Adipocyte (in vitro differentiated cells): ENCODE measurements around the gene WDR90.
"Not testable (repeated sequence)": the region's sequence is repeated elsewhere in the genome, so short reads cannot be mapped to it uniquely, and the experiment has no call there.

ENCODE experiments used
- DNase-seq: peaks from one replicate; pipeline ENCODE4 v3.0.0-alpha.2; 2015; ENCODE audit warnings: low read depth
- H3K27me3 ChIP-seq: replicated peaks from 2 replicates; pipeline ENCODE4 v1.7.0; 2013; ENCODE audit warnings: mild to moderate bottlenecking, low read length, moderate library complexity; ENCODE audit not compliant: control insufficient read depth, insufficient read depth
- H3K36me3 ChIP-seq: 2 replicates; pipeline ENCODE4 v1.7.0; 2013; ENCODE audit warnings: low read length, mild to moderate bottlenecking, moderate library complexity; ENCODE audit not compliant: control insufficient read depth, insufficient read depth, severe bottlenecking
- H3K4me1 ChIP-seq: 2 replicates; pipeline ENCODE4 v1.7.0; 2013; ENCODE audit warnings: mild to moderate bottlenecking, low read length, moderate library complexity; ENCODE audit not compliant: control insufficient read depth, insufficient read depth
- H3K4me3 ChIP-seq: 2 replicates; pipeline ENCODE4 v1.7.0; 2013; ENCODE audit warnings: mild to moderate bottlenecking, low read length, moderate library complexity
- H3K9ac ChIP-seq: 2 replicates; pipeline ENCODE4 v1.7.0; 2013; ENCODE audit warnings: mild to moderate bottlenecking, low read length, moderate library complexity
- H3K9me3 ChIP-seq: 2 replicates; pipeline ENCODE4 v1.7.0; 2013; ENCODE audit warnings: mild to moderate bottlenecking, low read length, moderate library complexity; ENCODE audit not compliant: control insufficient read depth

The WDR90 gene

DNA sequence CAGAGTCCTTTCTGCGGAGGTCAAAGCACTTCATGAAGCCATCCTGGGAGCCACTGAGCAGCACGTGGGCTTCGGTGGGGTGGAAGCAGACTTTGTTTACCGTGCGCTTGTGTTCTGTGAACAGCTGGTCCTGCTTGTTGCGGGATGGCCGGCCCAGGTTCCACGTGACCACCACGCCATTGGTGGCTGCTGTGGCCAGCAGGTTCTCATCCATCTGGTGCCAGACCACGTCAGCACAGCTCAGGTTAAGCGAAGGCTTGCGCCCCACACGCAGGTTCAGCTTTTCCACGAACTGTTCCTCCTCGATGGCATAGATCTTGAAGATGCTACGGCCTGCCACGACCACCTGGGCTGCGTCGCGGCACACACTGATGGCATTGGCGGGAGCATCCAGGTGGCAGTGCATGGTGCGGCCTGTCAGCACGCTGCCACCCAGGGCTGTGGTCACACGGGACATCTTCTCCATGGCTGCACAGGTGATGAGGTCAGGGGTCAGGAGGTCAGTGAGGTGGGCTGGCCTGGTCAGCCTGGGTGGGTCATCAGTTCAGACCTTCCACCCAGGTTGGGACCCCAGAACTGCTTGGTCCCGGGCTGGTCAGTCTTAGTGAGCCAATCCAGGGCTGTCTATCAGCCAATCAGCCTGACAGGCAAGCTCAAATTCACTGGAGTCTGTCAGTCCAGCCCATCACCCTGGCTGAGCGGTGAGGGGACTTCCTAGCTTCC lies 40.2 kb downstream of the WDR90 start:
- Histone ChIP-seq H3K9me3 (no peaks in the 10 kb centered on the region), H3K4me3 (peak overlapping the region; percentile 96), H3K9ac (peak overlapping the region; percentile 97), H3K27me3 (peaks cover 7% of the 10 kb centered on the region), H3K36me3 (peaks cover 5% of the 10 kb centered on the region), H3K4me1 (peaks cover 14% of the 10 kb centered on the region)
- DNase-seq: no peak

GRCh38 chr16:691242-691641 lies 42.1 kb downstream of the WDR90 start:
- not testable (repeated sequence) for H3K9ac ChIP-seq, H3K9me3 ChIP-seq, DNase-seq, H3K36me3 ChIP-seq, H3K4me3 ChIP-seq
- peaks cover 14% of the 10 kb centered on the region for H3K4me1 ChIP-seq
- peaks cover 14% of the 10 kb centered on the region for H3K27me3 ChIP-seq

DNA sequence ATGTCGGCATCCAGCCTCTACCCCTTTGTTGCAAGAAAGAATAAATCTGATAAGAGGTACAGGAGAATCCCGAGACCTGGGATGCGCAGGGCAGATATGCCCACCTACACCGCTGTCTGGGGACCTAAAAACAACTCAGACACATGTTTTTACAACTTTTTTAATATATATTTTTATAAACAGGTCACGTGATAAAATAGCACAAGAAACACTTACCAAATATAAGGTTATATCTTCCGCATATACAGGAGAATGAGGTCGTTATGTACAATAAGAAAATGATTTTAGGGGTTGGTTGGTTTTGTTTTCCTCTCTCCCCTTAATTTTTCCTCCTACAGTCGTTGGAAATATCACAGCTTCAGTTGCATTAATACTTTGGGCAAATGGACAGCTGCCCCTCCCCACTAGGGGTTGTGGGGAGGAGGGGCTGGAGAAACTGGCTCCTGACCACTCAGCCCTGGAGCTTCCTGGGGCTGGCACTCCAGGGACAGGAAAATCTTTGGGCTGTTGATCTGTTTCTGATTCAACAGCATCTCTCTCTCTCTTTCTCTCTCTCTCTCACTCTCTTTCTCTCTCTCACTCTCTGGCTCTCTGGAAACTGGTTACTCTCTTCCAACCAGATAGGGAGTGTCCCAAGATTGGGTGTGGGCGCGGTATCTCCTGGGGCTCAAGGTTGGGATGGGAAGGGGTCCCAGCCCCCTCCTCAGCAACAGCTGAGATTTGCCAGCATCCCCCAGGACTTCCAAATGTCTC lies 43.4 kb downstream of the WDR90 start:
- peaks cover 14% of the 10 kb centered on the region for H3K27me3 ChIP-seq
- H3K4me3 ChIP-seq: no peak overlapping the region
- H3K36me3 ChIP-seq: no peaks in the 10 kb centered on the region
- no peaks in the 10 kb centered on the region for H3K9me3 ChIP-seq
- no peak overlapping the region for H3K9ac ChIP-seq
- DNase-seq: no peak
- peaks cover 14% of the 10 kb centered on the region for H3K4me1 ChIP-seq

DNA sequence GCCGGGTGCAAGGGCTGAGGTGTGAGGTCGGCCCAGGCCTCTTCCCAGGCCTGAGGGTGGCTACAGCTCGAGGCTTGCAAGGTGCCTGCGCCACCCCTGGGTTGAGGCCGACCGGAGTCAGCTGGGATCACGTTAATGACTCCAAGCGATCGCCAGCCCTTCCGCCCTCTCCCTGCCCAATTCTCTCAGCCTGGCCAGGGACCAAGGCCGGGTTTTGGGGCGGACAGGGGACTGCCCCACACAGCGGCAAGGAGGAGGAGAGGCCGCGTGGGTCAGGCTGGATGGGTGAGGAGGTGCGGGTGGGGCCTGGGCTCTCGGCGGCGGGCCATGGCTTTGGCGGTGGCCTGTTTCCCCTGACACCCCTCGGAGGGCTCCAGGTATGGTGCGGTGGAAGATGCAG lies 44.2 kb downstream of the WDR90 start:
- Histone ChIP-seq H3K9me3 (no peaks in the 10 kb centered on the region), H3K4me3 (no peak overlapping the region), H3K27me3 (peaks cover 14% of the 10 kb centered on the region)

GRCh38 chr16:693766-694165 lies 44.6 kb downstream of the WDR90 start:
- no peak overlapping the region for H3K9ac ChIP-seq
- no peaks in the 10 kb centered on the region for H3K9me3 ChIP-seq
- H3K27me3 ChIP-seq: peaks cover 14% of the 10 kb centered on the region
- H3K4me1 ChIP-seq: peaks cover 10% of the 10 kb centered on the region
- H3K4me3 ChIP-seq: no peak overlapping the region
- no peaks in the 10 kb centered on the region for H3K36me3 ChIP-seq
- DNase-seq: no peak

More for the DNA sequence above, 44.2 kb downstream of the WDR90 start:
- Histone ChIP-seq H3K9ac (no peak overlapping the region), H3K4me1 (peaks cover 14% of the 10 kb centered on the region), H3K36me3 (no peaks in the 10 kb centered on the region)
- no peak for DNase-seq

DNA sequence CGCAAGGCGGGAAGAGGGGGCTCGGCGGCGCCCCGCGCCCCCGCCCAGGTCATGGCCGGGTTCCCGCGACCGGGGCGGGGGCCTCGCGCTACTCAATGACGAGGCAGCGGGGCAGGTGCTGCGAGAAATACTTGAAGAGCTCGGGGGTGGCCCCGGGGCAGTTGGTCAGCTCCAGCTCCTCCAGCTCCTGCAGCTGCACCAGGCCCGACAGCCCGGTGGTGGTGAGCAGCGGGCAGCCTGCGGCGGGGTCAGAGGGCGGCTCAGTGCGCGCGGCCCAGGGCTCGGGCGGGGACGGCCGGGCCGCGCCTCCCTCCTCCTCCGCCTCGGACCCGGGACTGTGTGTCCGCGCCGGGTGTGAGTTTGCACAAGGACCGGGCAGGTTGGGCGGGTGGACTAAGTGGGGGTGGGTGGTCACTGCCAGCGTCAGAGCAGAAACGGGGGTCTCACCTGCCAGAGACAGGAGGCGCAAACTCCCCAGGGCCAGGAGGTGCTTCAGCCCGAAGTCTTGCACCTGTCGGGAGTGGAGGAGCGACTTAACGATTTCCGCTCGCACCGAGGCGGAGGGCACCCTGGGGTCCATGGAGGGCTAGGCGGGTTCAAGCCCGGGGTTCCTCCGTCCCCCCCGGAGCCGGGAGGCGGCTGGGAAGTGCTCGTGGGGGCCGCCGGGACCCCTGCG lies 45.2 kb downstream of the WDR90 start:
- Histone ChIP-seq H3K4me3 (no peak overlapping the region), H3K27me3 (peaks cover 16% of the 10 kb centered on the region), H3K9ac (no peak overlapping the region), H3K36me3 (no peaks in the 10 kb centered on the region), H3K4me1 (peaks cover 5% of the 10 kb centered on the region), H3K9me3 (no peaks in the 10 kb centered on the region)
- no peak for DNase-seq

- Histone ChIP-seq H3K4me3 (no peak overlapping the region), H3K9me3 (no peaks in the 10 kb centered on the region), H3K4me1 (no peaks in the 10 kb centered on the region), H3K9ac (no peak overlapping the region), H3K36me3 (no peaks in the 10 kb centered on the region), H3K27me3 (peaks cover 16% of the 10 kb centered on the region)
- no peak for DNase-seq
Observed at GRCh38 chr16:694863-695354, 45.7 kb downstream of the WDR90 start.

DNA sequence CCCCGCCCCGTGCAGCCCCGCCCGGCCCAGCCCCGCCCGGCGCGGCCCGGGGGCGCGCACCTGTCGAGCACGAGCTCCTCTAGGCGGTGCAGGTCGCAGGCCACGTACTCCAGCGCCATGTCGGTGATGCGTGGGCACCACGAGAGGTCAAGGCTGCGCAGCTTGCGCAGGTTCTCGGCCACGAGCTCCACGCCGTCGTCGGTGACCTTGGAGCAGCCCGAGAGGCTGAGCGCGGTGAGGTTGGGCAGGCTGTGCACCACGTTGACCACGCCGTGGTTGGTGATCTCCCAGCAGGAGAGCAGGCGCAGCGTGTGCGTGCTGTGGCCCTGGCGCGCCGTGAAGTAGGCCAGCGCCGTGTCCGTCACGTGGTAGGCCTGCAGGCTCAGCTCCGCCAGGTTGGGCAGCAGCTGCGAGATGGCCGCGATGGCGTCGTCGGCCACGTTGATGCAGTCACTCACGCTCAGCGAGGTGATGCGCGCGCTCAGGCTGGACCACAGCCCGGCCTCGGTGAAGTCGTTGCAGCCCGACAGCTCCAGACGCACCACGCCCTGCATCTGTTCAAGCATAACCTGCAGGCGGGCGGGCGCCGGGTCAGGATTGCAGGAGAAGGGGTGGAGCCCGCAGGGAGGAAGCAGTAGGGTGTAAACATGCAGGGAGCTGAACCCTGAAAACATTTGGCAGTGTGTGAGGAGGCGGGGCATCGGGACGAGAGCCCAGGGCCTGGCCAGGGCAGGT lies 46.4 kb downstream of the WDR90 start:
- H3K4me1 ChIP-seq: no peaks in the 10 kb centered on the region
- H3K27me3 ChIP-seq: peaks cover 22% of the 10 kb centered on the region
- H3K9ac ChIP-seq: no peak overlapping the region
- H3K36me3 ChIP-seq: no peaks in the 10 kb centered on the region
- no peak for DNase-seq
- no peak overlapping the region for H3K4me3 ChIP-seq
- H3K9me3 ChIP-seq: no peaks in the 10 kb centered on the region

GRCh38 chr16:698911-699671 lies 49.9 kb downstream of the WDR90 start:
- Histone ChIP-seq H3K4me1 (no peaks in the 10 kb centered on the region), H3K9ac (no peak overlapping the region), H3K4me3 (no peak overlapping the region), H3K27me3 (peaks cover 47% of the 10 kb centered on the region), H3K9me3 (no peaks in the 10 kb centered on the region), H3K36me3 (no peaks in the 10 kb centered on the region)
- DNase-seq: no peak

GRCh38 chr16:700684-701584 lies 51.8 kb downstream of the WDR90 start:
- Histone ChIP-seq H3K27me3 (peaks cover 47% of the 10 kb centered on the region), H3K9me3 (no peaks in the 10 kb centered on the region), H3K9ac (no peak overlapping the region), H3K4me1 (no peaks in the 10 kb centered on the region), H3K36me3 (no peaks in the 10 kb centered on the region), H3K4me3 (no peak overlapping the region)
- DNase-seq: peak; percentile 64
